Caco-2 (cell line): ENCODE results near the gene ZNF101. TPM values are rescaled to one million over a fixed set of nuclear protein-coding genes. Genes with fewer than 3 reads are reported as not detected.
"Not testable (repeated sequence)": the region's sequence is repeated elsewhere in the genome, so short reads cannot be mapped to it uniquely, and the experiment has no call there.

ENCODE experiments used
- BruUV-seq: library from RNA; stranded (reverse); fragments of 400-500 nt; replicated peaks from 2 replicates; lab custom pipeline; 2021; lab: Mats Ljungman, UMichigan
- CTCF ChIA-PET: fragments of 300-600 bp; sonication (Branson Sonifier 250); formaldehyde crosslinking; loops from one replicate; lab custom pipeline; 2022; ENCODE audit warnings: antibody characterized with exemption; lab: Charles Lee
- POLR2A ChIA-PET: fragments of 300-600 bp; sonication (Branson Sonifier 250); formaldehyde crosslinking; loops from one replicate; lab custom pipeline; 2022; ENCODE audit warnings: antibody characterized with exemption; lab: Charles Lee
- DNase-seq, 2 experiments: peaks; one replicate each; pipeline versions ENCODE4 v3.0.0 to v3.0.0-alpha.2; 2020 to 2022
- H3K27me3 ChIP-seq: replicated peaks from 2 replicates; pipeline ENCODE4 v1.6.0; 2011; ENCODE audit warnings: low read length; ENCODE audit not compliant: control insufficient read depth, insufficient read depth
- H3K36me3 ChIP-seq: 2 replicates; pipeline ENCODE4 v1.5.1; 2011; ENCODE audit warnings: low read length; ENCODE audit not compliant: control insufficient read depth, insufficient read depth
- H3K4me1 ChIP-seq: fragments of 250-450 bp; sonication (Bioruptor Pico); 2 replicates; pipeline ENCODE4 v1.5.1; 2020; ENCODE audit warnings: mild to moderate bottlenecking
- H3K4me3 ChIP-seq: 2 replicates; pipeline ENCODE4 v1.5.1; 2011; ENCODE audit warnings: low read depth, mild to moderate bottlenecking, control low read depth, low read length
- H3K9me3 ChIP-seq: fragments of 250-450 bp; sonication (Bioruptor Pico); 2 replicates; pipeline ENCODE4 v1.5.1; 2020; ENCODE audit warnings: mild to moderate bottlenecking, moderate library complexity
- H3K27ac Mint-ChIP-seq: one replicate; pipeline ENCODE4 v1.8.0; 2022; ENCODE audit warnings: mixed read lengths; ENCODE audit not compliant: unreplicated experiment
- H3K27me3 Mint-ChIP-seq: one replicate; pipeline ENCODE4 v1.8.0; 2022; ENCODE audit warnings: mixed read lengths; ENCODE audit not compliant: insufficient read depth, unreplicated experiment
- H3K36me3 Mint-ChIP-seq: one replicate; pipeline ENCODE4 v1.8.0; 2022; ENCODE audit warnings: mild to moderate bottlenecking, mixed read lengths; ENCODE audit not compliant: insufficient read depth, unreplicated experiment
- H3K4me1 Mint-ChIP-seq: one replicate; pipeline ENCODE4 v1.8.0; 2022; ENCODE audit warnings: low read depth, mixed read lengths; ENCODE audit not compliant: unreplicated experiment
- H3K4me3 Mint-ChIP-seq: one replicate; pipeline ENCODE4 v1.8.0; 2022; ENCODE audit warnings: mild to moderate bottlenecking, moderate library complexity, mixed read lengths; ENCODE audit not compliant: unreplicated experiment
- H3K9me3 Mint-ChIP-seq: one replicate; pipeline ENCODE4 v1.8.0; 2022; ENCODE audit warnings: mixed read lengths; ENCODE audit not compliant: unreplicated experiment
- CTCF ChIP-seq, 2 experiments: fragments of 200-600 bp in 1 of 2; IDR thresholded peaks; 1 replicate in 1 of 2; 2 replicates in 1 of 2; pipeline versions ENCODE4 v1.5.1 to v1.8.0; 2011 to 2022; ENCODE audit warnings: antibody characterized with exemption in 1 of 2, control low read depth in 1 of 2, inconsistent platforms in 1 of 2, low read depth in 1 of 2, low read length in 1 of 2, mild to moderate bottlenecking in 1 of 2, moderate library complexity in 1 of 2; ENCODE audit not compliant: insufficient read depth in 1 of 2, severe bottlenecking in 1 of 2, unreplicated experiment in 1 of 2
- intact Hi-C: fragments of 100-400 bp; cut with micrococcal nuclease; formaldehyde crosslinking; loops from one replicate; pipeline ENCODE4 v1.10.0; 2022; ENCODE audit not compliant: unreplicated experiment
- total RNA-seq: library from RNA; stranded (reverse); gene quantifications from 2 replicates; pipeline ENCODE4 v1.2.3, GENCODE V29; 2022

ZNF101 gene
- total RNA-seq, 1 experiment from 2014 or later: 11.8 TPM

GRCh38 chr19:19679176-19680073 lies 10.8 kb downstream of the ZNF101 start:
- Histone ChIP-seq H3K4me1 (no peaks in the 10 kb centered on the region), H3K36me3 (peaks cover 2% of the 10 kb centered on the region; the same call in 1 of the 2 replicates), H3K9me3 (peaks cover 37% of the 10 kb centered on the region; the same call in 1 of the 2 replicates), H3K27me3 (no peaks in the 10 kb centered on the region), H3K4me3 (no peak overlapping the region)
- no peak overlapping the region for H3K4me3 Mint-ChIP-seq
- no peak for DNase-seq
- no peaks in the 10 kb centered on the region for H3K4me1 Mint-ChIP-seq
- peaks cover 14% of the 10 kb centered on the region for H3K9me3 Mint-ChIP-seq
- H3K27ac Mint-ChIP-seq: no peak overlapping the region
- intact Hi-C loops: no loop called here
- CTCF ChIA-PET: no interaction called here
- TF ChIP-seq CTCF (IDR thresholded peaks at IDR 0.05; ENCODE audit: insufficient read depth in 1 of 2, low read depth in 1 of 2, low read length in 1 of 2, severe bottlenecking in 1 of 2, unreplicated experiment in 1 of 2): no peak
- peaks cover 62% of the 10 kb centered on the region for H3K36me3 Mint-ChIP-seq
- POLR2A ChIA-PET: no interaction called here
- no peaks in the 10 kb centered on the region for H3K27me3 Mint-ChIP-seq
- BruUV-seq: TSS peak; percentile 13

GRCh38 chr19:19686119-19686518 lies 17.5 kb downstream of the ZNF101 start:
- H3K9me3 ChIP-seq, H3K4me1 ChIP-seq, intact Hi-C loops, H3K36me3 Mint-ChIP-seq, H3K36me3 ChIP-seq, H3K4me3 ChIP-seq, DNase-seq, CTCF ChIA-PET, H3K27me3 ChIP-seq, H3K27ac Mint-ChIP-seq, POLR2A ChIA-PET, BruUV-seq, H3K4me3 Mint-ChIP-seq, H3K4me1 Mint-ChIP-seq, H3K27me3 Mint-ChIP-seq: not testable (repeated sequence)
- H3K9me3 Mint-ChIP-seq: peaks cover 19% of the 10 kb centered on the region

- Mint-ChIP-seq H3K27me3 (no peaks in the 10 kb centered on the region), H3K36me3 (no peaks in the 10 kb centered on the region), H3K4me1 (no peaks in the 10 kb centered on the region), H3K4me3 (no peak overlapping the region), H3K27ac (no peak overlapping the region), H3K9me3 (peaks cover 19% of the 10 kb centered on the region)
- intact Hi-C loops: no loop called here
- Histone ChIP-seq H3K9me3 (peaks cover 4% of the 10 kb centered on the region; the same call in 1 of the 2 replicates), H3K4me3 (no peak overlapping the region), H3K36me3 (no peaks in the 10 kb centered on the region), H3K27me3 (no peaks in the 10 kb centered on the region), H3K4me1 (no peaks in the 10 kb centered on the region)
- no peak for TF ChIP-seq CTCF (IDR thresholded peaks at IDR 0.05; ENCODE audit: insufficient read depth in 1 of 2, low read depth in 1 of 2, low read length in 1 of 2, severe bottlenecking in 1 of 2, unreplicated experiment in 1 of 2)
- POLR2A ChIA-PET: no interaction called here
- CTCF ChIA-PET: no interaction called here
- DNase-seq: no peak
- no TSS peak for BruUV-seq
Measured at GRCh38 chr19:19686580-19686979, 17.9 kb downstream of the ZNF101 start.
